WTC11 (cell line): Measurements from ENCODE around the gene OTC. TPM values are rescaled to one million over a fixed set of nuclear protein-coding genes. Genes with fewer than 3 reads are reported as not detected.

Experiments used
- ATAC-seq: fragments of 200-7000 bp; cut with Tn5 transposase; 2 replicates; pipeline ENCODE4 v1.10.0; 2021; ENCODE audit warnings: mild to moderate bottlenecking, moderate library complexity
- CTCF ChIA-PET: fragments of 300-600 bp; sonication (Branson Sonifier 250); formaldehyde crosslinking; loops from one replicate; lab custom pipeline; 2021; ENCODE audit warnings: antibody characterized with exemption; lab: Charles Lee
- POLR2A ChIA-PET: fragments of 350-600 bp; sonication (Branson Sonifier 250); formaldehyde crosslinking; loops from one replicate; lab custom pipeline; 2021; ENCODE audit warnings: antibody characterized with exemption; lab: Charles Lee
- DNase-seq: peaks from one replicate; pipeline ENCODE4 v3.0.0; 2021; ENCODE audit warnings: low spot score
- H3K27ac Mint-ChIP-seq: 2 replicates; pipeline ENCODE4 v1.8.0; 2021; ENCODE audit warnings: mixed read lengths
- H3K27me3 Mint-ChIP-seq: 2 replicates; pipeline ENCODE4 v1.8.0; 2021; ENCODE audit warnings: low read depth, mild to moderate bottlenecking, moderate library complexity, mixed read lengths
- H3K36me3 Mint-ChIP-seq: 2 replicates; pipeline ENCODE4 v1.8.0; 2021; ENCODE audit warnings: mixed read lengths
- H3K4me1 Mint-ChIP-seq: 2 replicates; pipeline ENCODE4 v1.8.0; 2022; ENCODE audit warnings: mixed read lengths
- H3K4me3 Mint-ChIP-seq: 2 replicates; pipeline ENCODE4 v1.8.0; 2021; ENCODE audit warnings: mild to moderate bottlenecking, moderate library complexity, mixed read lengths
- H3K9me3 Mint-ChIP-seq: 2 replicates; pipeline ENCODE4 v1.8.0; 2021; ENCODE audit warnings: mixed read lengths
- AFF4 ChIP-seq: sonication (generic); formaldehyde crosslinking; IDR thresholded peaks from 2 replicates; pipeline ENCODE4 v1.8.1; 2023; ENCODE audit warnings: mild to moderate bottlenecking, missing genetic modification reagents, borderline replicate concordance
- AR ChIP-seq: fragments of 250-450 bp; sonication (Bioruptor Pico); IDR thresholded peaks from 2 replicates; pipeline ENCODE4 v1.9.0; 2021; ENCODE audit warnings: mild to moderate bottlenecking
- ATF2 ChIP-seq: sonication (generic); formaldehyde crosslinking; IDR thresholded peaks from 2 replicates; pipeline ENCODE4 v1.8.1; 2022; ENCODE audit warnings: low read depth, missing genetic modification reagents, borderline replicate concordance
- CTCF ChIP-seq: fragments of 200-600 bp; IDR thresholded peaks from 2 replicates; pipeline ENCODE4 v1.8.0; 2022; ENCODE audit warnings: antibody characterized with exemption
- IRF2 ChIP-seq: sonication (generic); formaldehyde crosslinking; IDR thresholded peaks from 2 replicates; pipeline ENCODE4 v1.8.0; 2022; ENCODE audit warnings: low read depth, missing genetic modification reagents, borderline replicate concordance
- MYBL2 ChIP-seq: sonication (generic); formaldehyde crosslinking; IDR thresholded peaks from 2 replicates; pipeline ENCODE4 v1.8.1; 2023; ENCODE audit warnings: mild to moderate bottlenecking, moderate library complexity, missing genetic modification reagents
- NFE2L1 ChIP-seq: sonication (generic); formaldehyde crosslinking; IDR thresholded peaks from 2 replicates; pipeline ENCODE4 v1.8.1; 2023; ENCODE audit warnings: missing genetic modification reagents
- NR1H2 ChIP-seq: sonication (generic); formaldehyde crosslinking; IDR thresholded peaks from 2 replicates; pipeline ENCODE4 v1.9.0; 2021; ENCODE audit warnings: mild to moderate bottlenecking, moderate library complexity, missing genetic modification reagents
- PRDM15 ChIP-seq: sonication (generic); formaldehyde crosslinking; IDR thresholded peaks from 2 replicates; pipeline ENCODE4 v1.8.0; 2022; ENCODE audit warnings: missing genetic modification reagents
- SP1 ChIP-seq: sonication (generic); formaldehyde crosslinking; conservative IDR thresholded peaks from 2 replicates; pipeline ENCODE4 v1.8.1; 2022; ENCODE audit warnings: missing genetic modification reagents
- TCF7 ChIP-seq: sonication (generic); formaldehyde crosslinking; IDR thresholded peaks from 2 replicates; pipeline ENCODE4 v1.8.0; 2022; ENCODE audit warnings: mild to moderate bottlenecking, low read depth, missing genetic modification reagents, moderate library complexity
- TP53 ChIP-seq: sonication (generic); formaldehyde crosslinking; IDR thresholded peaks from 2 replicates; pipeline ENCODE4 v1.8.1; 2023; ENCODE audit warnings: mild to moderate bottlenecking, missing genetic modification reagents
- USF2 ChIP-seq: sonication (generic); formaldehyde crosslinking; IDR thresholded peaks from 2 replicates; pipeline ENCODE4 v1.8.1; 2023; ENCODE audit warnings: mild to moderate bottlenecking, missing genetic modification reagents, moderate library complexity
- ZNF317 ChIP-seq: sonication (generic); formaldehyde crosslinking; IDR thresholded peaks from 2 replicates; pipeline ENCODE4 v1.8.1; 2023; ENCODE audit warnings: low read depth, mild to moderate bottlenecking, moderate library complexity, missing genetic modification reagents, borderline replicate concordance
- total RNA-seq: library from RNA; stranded (reverse); gene quantifications from 3 replicates; pipeline ENCODE4 v1.2.3, GENCODE V29; 2021
- TF ChIP-seq, protein P1 (sequence below): sonication (generic); formaldehyde crosslinking; IDR thresholded peaks from 2 replicates; pipeline ENCODE4 v1.8.1; 2023; ENCODE audit warnings: mild to moderate bottlenecking, missing genetic modification reagents
- TF ChIP-seq, protein P2 (sequence below): sonication (generic); formaldehyde crosslinking; IDR thresholded peaks from 2 replicates; pipeline ENCODE4 v1.8.0; 2023; ENCODE audit warnings: missing genetic modification reagents
- TF ChIP-seq, protein P3 (sequence below): fragments of 250-450 bp; sonication (Bioruptor Pico); IDR thresholded peaks from 2 replicates; pipeline ENCODE4 v1.9.0; 2021; ENCODE audit warnings: moderate library complexity, mild to moderate bottlenecking, inconsistent platforms, borderline replicate concordance

The OTC gene
- total RNA-seq, 1 experiment from 2014 or later, result not detected

DNA sequence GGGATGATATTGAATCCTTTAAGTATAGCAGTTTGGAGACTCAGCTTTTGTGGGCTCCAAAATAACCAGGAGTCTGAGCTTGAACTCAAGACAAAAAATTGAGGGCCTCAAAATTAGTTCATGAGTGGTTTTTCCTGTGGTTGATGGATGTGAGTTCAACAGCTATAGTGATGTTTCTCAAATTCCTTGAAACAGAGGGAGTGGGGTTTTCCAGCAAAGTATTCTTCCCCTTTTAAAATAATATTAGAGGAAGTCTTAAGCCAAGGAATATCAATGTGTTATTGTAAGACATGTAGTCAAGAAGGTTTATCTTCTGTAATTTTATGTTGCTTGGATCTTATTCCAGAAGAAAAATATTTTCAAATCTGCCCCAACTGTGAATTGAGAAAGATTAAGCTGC is 10.6 kb downstream of the OTC start:
- H3K4me1 Mint-ChIP-seq, result no peaks in the 10 kb centered on the region
- ChIA-PET POLR2A (no interaction called here), CTCF (no interaction called here)
- no peaks in the 10 kb centered on the region for H3K27me3 Mint-ChIP-seq
- no peaks in the 10 kb centered on the region for H3K9me3 Mint-ChIP-seq
- no peak overlapping the region for H3K27ac Mint-ChIP-seq
- no peak overlapping the region for H3K4me3 Mint-ChIP-seq
- DNase-seq, result no peak
- ATAC-seq, result no peak
- H3K36me3 Mint-ChIP-seq, result no peaks in the 10 kb centered on the region
- TF ChIP-seq ATF2 (CRISPR knock-in tag) (no peak), USF2 (CRISPR knock-in tag) (no peak), MYBL2 (CRISPR knock-in tag) (no peak), CTCF (no peak), ZNF317 (no peak), SP1 (CRISPR knock-in tag) (no peak), TCF7 (CRISPR knock-in tag) (no peak), PRDM15 (CRISPR knock-in tag) (no peak), TP53 (no peak), AFF4 (no peak), AR (no peak), IRF2 (no peak), NR1H2 (CRISPR knock-in tag) (no peak), NFE2L1 (CRISPR knock-in tag) (no peak)
- TF ChIP-seq, protein P1, sequence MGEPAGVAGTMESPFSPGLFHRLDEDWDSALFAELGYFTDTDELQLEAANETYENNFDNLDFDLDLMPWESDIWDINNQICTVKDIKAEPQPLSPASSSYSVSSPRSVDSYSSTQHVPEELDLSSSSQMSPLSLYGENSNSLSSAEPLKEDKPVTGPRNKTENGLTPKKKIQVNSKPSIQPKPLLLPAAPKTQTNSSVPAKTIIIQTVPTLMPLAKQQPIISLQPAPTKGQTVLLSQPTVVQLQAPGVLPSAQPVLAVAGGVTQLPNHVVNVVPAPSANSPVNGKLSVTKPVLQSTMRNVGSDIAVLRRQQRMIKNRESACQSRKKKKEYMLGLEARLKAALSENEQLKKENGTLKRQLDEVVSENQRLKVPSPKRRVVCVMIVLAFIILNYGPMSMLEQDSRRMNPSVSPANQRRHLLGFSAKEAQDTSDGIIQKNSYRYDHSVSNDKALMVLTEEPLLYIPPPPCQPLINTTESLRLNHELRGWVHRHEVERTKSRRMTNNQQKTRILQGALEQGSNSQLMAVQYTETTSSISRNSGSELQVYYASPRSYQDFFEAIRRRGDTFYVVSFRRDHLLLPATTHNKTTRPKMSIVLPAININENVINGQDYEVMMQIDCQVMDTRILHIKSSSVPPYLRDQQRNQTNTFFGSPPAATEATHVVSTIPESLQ (CRISPR knock-in tag), result no peak
- TF ChIP-seq, protein P2, sequence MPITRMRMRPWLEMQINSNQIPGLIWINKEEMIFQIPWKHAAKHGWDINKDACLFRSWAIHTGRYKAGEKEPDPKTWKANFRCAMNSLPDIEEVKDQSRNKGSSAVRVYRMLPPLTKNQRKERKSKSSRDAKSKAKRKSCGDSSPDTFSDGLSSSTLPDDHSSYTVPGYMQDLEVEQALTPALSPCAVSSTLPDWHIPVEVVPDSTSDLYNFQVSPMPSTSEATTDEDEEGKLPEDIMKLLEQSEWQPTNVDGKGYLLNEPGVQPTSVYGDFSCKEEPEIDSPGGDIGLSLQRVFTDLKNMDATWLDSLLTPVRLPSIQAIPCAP (CRISPR knock-in tag), result no peak
- TF ChIP-seq, protein P3, sequence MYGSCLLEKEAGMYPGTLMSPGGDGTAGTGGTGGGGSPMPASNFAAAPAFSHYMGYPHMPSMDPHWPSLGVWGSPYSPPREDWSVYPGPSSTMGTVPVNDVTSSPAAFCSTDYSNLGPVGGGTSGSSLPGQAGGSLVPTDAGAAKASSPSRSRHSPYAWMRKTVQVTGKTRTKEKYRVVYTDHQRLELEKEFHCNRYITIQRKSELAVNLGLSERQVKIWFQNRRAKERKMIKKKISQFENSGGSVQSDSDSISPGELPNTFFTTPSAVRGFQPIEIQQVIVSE (CRISPR knock-in tag), result no peak
